GM19467 (cell line): ENCODE results near the gene ASTN1.
"Not testable (repeated sequence)": the region's sequence is repeated elsewhere in the genome, so short reads cannot be mapped to it uniquely, and the experiment has no call there.

Experiments
- ATAC-seq: cut with Tn5 transposase; IDR thresholded peaks from one replicate; pipeline ENCODE4 v1.9.1; 2021; ENCODE audit warnings: mild to moderate bottlenecking, moderate library complexity; ENCODE audit not compliant: unreplicated experiment

The ASTN1 gene

DNA sequence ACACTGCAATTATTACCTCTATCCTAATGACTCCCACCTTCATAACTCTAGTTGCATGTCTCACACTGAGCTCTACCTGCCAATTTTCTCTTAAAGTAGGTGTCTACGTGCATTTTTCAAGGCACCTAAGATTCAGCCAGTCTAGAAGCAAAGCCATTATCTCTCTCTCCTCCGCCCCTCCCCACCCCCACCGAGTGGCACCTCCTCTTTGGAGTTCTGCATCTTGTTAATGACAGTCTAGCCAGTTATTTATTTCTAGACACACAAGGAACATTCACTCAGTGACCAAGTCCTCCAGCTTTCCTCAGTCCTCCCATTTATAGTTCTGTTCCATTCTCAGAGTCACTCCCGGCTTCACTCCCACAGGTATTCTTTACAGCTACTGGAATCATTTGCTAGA, 47.6 kb downstream of the ASTN1 start:
- ATAC-seq = no peak

DNA sequence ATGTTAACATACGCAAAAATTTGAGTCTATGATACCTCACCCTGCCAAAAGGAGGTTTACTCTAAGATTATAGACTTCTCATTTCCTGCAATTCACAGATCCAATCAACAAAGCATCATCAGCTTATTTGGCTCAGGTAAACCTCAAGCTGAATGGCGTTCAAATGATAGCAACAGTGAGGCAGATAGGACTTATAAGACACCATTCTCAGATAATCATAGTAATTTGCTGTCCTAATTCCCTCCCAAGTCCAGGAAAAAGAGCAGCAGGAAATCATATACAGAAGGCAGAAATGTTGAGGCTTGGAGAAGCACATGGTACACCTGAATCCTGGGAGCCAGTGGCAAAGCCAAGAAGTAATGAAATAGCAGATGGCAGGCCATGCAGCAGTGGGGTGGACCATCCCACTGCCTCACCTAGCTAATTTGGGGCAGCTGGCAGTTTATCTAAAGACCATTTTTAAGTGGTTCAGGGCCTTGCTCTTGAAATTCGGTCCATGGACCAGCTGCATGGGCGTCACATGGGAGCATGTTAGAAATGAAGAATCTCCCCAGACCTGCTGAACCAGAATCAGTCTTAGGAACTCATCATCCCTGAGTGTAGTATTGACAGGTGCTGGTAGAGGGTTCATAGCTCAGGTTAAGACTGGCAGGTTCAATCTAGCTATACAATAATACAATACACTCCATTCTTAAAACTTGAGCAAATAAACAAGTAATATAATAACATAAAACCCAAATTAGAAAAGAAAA, 57.7 kb downstream of the ASTN1 start:
- ATAC-seq = no peak

DNA sequence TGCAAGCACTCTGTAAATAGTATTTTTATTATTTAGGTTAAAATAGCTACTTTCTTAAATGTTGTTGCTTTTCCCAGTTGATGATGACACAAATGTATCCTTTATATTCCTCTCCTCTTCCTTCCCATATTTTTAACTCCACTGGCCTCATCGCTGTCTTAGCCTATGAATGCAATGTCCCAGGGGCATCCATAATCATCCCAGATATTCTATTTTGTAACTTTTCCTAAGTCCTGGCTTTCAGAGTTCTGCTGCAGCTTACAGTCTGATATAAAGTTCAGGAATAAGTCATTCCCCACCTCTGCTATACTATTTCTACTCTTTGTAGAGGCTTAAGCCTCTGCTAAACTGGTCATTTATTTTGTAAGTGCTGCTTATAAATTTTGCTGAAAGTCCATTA, 58.3 kb downstream of the ASTN1 start:
- no peak for ATAC-seq

DNA sequence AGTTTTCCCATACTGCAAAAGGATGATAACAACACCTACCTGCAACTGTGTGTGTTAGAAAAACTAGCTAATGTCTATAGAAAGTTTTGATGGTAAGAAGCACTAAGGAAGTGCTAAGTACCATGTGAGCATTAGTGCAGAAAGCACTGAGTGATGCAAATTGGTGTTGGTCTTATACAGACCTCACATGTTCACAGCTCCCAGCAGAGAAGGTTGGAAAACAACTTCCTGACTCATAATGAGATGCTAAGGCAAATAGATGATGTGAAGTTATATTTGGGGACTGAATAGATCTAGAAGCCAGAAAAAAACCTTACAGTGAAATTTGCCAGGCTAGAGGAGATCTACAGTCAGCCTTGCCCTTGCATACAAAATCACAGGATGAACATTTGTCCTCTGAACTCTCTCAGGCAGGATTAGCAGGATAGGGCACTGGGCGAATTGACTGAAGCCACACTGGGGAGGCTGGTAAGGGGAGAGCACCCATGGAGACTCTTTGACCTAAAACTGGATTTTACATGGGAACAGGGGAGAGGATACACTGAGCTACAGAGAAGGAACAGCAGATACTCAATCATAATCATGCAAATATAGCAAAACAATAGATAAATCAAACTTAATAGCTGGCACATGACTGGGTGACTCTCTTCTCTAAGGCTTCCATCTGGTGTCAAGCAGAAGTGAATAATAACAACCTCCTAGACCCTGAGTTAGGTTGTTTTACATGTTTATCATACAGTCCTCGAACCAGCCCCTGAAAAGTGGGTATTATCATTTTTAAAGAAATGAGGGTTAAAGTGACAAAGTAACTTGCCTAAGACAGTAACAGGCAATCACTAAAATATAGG, 61.3 kb downstream of the ASTN1 start:
- ATAC-seq = no peak

DNA sequence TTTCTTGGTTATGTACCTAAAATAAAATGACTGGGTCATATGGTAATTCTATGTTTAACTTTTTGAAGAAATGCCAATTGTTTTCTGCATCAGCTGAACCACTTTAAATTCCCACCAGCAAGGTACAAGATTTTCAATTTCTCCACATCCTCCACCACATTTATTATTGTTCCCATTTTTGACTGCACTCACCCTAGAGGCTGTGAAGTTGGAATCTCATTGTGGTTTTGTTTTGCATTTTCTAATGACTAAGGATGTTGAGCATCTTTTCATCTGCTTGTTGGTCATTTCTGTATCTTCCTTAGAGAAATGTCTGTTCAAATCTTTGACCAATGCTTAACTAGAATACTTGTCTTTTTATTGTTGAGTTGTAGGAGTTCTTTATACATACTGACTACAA, 72.5 kb downstream of the ASTN1 start:
- no peak for ATAC-seq

DNA sequence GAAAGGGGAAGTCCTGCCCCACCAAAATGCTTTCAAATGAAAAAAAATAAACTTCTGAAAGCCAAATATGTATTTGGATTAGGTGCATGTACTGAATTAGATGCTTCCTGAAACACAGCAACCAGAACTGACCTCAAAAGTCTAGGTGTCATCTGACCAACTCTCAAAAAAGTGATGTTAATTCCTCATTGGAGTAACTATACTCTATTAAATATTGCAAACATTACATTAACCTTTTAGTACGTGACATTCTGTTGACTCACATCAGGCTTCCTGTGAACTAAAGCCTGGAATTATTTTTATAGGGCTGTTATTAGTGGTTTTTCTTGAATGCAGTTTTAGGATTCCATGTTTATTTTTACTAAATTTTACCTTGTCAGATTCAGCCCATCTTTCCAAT, 73.5 kb downstream of the ASTN1 start:
- no peak for ATAC-seq

DNA sequence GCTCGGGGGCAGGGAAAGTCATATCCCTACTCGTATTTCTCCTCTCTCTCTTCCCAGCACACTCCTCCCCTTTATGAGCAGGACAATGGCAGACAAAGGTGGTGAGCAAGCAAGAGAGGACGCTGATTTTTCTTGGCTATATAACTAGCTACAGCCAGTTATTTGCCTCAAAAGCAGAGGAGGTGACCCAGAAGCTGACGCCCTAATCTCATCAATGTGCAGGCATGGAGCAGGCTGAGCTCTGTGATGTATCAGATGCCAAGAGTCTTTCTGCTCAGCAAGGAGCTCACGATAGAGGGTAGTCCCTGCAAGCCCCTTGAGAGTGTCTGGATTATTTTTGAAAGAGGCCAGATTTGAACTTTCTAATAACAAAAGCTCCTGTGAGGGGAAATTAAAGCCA, 75.5 kb downstream of the ASTN1 start:
- no peak for ATAC-seq

DNA sequence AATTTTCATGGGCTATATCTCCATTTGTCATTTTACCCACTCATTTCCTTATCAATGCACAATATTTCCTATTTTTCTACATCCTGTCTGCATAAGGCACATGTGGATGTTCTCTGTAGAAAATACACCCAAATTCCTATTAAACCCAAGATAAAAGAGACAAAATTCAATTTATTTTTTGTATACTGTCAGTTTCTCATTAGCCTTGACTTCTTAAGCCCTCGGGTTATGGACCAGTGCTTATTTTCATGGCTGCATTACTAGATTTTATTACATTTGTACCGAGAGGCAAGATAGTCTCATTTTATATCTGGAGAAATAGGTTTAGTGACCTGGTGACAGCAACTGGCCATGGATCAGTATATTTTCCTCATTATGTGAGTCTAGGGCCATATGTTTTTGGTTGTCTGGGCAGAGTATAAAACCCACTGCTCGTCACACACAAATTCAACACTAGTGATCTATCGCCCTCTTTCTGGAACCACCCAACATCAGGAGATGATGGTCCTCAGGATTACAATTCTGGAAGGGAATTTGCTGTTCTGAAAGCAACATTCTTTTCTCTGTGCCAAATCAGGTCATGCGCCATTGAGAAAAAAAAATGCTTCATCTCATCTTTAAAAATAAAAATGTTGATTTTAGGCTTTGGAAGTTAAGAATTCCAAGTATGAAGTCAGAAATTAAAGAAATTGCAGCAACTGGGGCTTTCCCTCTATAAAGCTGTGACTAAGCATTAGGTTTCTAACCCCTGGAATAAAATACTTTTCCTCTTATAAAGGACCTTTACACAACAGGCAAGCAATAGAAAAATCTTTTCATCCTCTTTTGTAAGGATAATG, 81.4 kb downstream of the ASTN1 start:
- no peak for ATAC-seq

DNA sequence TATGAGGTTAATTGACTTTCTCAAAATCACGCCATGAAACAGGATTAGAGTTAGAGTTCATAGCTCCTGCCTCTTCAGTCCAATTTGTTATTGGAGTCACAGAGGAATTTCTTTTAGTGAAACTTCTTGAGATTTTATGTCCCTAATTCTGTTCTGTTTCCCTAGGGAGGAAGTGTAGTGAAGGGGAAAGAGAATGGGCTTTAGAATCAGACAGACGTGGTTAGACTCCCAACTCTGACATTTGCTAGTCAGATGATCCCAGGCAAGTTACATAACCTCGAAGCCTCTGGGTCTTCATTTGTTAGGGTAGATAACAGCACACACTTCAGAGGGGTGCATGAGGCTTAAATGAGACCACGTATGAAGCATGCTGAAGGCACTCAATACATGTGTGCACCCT, 83.9 kb downstream of the ASTN1 start:
- no peak for ATAC-seq

DNA sequence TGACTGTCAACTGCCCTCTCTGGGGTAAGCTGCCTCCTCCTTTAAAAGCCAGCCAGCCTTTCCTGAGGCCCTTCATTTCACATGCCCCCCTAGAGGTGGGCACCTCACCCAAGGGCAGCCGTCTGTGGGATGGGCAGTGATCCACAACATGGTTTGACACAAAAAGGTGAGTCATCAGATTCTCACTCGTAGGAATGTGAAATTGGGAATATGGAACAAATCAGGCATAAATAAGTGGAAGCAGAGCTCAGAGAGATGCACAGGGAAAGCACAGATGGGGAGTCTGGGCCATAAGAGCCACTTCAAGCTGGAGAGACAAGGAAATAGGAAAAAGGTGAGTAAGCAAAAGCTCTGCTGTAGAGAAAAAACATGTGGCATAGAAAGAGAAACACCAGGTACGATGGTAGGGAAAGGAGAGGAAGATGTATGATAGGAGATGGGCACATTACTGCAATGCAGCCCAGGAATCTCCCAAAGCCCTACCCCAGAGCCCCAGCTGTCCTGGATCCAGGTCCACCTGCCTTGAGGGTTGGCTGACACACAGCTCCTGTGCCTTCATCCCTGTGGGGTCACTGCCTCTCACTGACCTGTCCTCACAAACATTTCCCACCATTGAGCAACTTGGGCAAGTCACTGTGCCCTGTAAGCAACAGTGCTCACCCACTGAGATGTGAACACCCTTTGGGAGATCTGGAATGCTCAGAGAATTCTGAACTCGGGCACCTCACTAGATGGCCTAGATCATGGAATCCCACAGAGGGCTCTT, 86.6 kb downstream of the ASTN1 start:
- ATAC-seq = no peak

DNA sequence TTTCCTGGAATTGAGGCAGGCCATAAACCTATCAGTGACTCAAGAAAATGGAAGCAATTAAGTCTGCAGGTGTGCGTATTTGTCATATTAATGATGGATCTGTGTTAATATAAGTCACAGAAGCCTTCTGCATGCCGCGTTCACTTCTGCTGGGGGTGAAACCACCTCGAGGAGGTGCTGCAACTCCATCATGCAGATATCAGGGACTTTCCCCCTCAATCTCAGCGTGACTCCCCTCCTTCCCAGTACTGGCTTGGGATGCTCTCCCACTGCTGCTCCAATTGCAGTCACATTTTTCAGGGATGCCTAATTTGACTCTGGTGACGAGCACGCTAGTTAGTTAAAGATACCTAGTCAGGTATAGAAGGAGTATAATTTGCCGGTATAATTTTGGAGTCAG, 87.5 kb downstream of the ASTN1 start:
- ATAC-seq = no peak

DNA sequence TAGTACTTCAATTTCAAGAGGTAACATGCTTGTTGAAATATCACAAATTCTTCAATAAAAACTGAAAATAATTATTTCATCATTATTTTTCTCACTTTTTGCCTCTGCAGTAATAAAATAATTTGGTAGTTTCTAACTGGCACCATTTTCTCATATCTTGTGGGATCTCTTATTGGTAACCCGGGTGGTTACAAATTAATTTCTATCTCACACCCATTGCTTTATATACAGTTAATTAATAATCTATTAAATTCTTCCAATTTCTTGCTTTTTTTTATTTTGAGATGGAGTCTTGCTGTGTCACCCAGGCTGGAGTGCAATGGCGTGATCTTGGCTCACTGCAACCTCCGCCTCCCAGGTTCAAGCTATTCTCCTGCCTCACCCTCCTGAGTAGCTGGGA, 89.7 kb downstream of the ASTN1 start:
- not testable (repeated sequence) for ATAC-seq

DNA sequence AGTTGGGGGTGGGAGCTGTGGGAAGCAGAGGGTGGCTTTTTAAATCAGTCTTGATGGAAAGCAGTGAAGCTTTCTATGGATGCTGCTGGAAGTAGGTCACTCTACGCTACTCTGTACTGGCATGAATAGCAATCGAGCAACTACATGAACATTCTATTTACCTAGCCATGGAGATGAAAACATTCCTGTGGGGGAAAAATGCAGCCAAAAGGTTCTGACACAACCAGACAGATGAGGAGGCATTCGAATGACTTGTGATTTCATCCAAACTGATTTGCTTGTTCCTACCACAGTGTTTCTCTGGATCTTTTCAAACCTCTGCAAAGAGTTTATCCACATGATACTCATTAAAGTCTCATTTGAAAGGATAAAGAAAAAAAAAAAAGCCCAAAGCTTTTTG, 95.0 kb downstream of the ASTN1 start:
- no peak for ATAC-seq

DNA sequence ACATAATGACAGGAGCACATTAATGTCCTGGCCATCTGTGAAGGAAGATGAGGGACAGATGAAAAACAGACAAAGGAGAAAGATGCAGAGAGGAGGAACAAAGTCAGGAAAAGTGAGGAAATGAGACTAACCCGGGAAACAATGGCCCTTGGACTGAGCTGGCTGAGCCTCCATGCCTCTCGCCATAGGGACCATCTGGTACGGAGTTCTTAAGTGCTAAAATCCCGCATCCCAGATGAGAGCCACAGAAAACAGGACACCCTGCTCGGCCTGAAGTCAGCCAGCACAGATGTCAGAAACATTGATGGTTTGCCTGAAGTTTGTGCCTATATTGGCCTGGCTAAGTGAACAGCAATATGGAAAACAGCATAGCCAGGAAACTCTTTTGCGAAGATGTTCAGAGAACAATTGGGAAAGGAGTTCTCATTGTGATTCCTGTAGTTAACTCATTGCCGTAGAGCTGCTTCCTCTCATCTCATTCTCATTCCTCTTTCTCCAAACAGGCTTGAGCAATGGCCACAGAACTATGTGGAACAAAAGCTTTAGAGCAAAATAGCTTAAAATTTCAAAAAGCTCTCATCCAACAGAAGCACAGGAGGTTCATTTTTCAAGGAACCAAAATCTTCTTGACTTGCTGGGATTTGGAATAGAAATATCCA, 96.6 kb downstream of the ASTN1 start:
- no peak for ATAC-seq

DNA sequence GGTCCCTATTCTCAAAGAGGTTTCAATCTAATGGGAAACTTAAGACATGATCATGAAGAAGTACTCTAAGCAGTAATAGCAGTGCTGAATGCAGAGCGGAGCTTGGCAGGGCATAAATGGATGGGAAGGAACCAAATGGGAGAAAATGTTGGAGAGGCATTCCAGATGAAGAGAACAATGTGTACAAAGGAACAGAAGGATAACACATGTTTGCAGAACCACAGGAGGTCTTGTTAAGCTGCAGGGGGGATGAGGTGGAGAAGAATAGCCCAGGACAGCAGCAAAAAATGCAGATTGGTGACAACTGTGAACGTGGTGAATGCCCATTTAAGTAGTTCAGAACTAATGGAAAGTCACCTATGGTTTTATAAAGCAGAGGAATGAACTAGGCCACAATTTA, 99.1 kb downstream of the ASTN1 start:
- ATAC-seq = no peak

DNA sequence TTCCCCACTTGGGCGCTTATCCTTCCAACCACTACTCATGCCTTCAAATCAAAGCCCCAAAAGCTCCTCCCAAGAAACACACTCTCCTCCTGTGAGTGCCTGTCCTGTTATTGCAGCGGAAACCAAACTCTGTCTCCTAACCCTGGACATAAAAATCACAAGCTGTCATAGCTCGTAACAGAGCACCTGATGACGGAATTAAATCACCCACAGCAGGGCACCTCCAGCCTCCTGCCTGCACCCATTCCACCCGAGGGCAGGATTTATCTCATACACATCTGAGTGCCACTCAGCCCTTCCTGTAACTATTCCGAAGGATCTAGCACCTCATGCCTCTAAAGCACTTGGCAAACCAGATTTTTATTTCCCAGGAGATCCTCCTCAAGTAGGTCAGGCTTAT, 100.9 kb downstream of the ASTN1 start:
- ATAC-seq = no peak

DNA sequence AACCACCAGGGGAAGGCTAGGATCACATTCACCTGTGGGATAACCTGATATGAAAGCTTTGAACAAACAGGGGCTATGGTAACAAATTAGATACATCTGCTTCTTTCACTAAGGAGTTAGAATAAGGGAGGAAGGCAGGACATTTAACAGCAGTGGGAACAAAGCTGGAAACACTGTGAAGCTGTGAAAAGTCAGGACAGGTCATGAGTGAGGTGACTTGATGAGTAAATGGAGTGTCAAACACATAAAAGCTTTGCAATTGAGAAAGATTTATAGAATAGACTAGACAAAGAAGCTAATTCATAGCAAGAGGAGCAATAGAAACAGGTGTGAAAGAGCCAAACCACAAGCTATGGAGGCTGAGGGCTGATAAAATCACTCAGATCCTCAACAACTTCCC, 110.0 kb downstream of the ASTN1 start:
- ATAC-seq = no peak

DNA sequence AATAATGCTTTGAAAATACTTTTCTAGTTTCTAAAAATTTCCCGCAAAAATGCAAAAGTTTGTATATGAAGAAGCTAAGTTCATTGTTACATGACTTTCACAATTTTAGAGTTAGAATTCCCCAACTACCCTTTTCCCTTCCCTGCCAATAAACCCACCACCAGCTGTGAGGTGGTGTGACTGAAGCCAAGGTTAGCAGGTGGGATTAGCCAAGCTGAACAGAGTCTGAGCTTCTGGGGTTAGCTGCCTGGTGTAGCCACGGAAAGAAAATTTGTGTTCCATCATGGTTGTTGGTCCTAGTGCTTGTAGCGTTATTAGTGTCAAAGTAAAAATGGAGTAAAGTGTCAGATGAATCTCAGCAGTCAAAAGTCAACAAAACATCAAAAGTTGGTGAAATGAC, 110.9 kb downstream of the ASTN1 start:
- no peak for ATAC-seq

DNA sequence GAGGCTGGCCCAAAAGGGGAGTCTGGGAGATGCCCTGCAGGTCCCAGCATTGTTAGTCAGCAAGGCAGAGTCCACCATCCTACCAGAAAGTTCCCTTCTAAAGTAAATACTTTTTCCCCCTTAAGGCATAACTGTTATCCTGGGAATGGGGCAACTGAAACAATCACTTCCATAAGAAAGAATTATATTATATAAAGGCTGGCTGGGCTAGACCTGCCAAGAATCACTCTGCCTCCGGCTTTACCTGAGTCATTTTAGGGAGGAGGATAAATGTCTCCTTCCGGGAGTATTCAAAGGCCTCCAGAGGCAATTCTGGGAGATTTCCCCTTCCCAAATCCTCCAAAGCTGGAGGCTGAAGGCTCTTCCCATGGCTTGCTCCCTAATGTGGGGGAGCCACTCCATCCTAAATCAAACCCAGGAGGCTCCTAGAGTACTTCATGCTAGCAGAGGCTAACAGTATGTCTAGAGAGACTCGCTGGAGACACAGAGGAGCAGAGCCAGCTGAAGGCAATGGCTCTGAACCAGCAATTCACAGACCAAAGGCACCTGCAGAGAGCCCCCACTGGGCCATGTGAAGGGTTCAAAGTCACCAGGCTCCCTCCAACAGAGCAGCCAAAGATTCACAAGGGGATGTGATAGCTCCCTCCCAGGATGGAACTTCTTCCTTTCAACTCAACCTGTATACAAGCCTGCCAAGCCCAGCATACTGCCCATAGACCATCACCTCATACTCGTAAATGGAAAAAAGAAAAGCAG, 116.0 kb downstream of the ASTN1 start:
- ATAC-seq = no peak

DNA sequence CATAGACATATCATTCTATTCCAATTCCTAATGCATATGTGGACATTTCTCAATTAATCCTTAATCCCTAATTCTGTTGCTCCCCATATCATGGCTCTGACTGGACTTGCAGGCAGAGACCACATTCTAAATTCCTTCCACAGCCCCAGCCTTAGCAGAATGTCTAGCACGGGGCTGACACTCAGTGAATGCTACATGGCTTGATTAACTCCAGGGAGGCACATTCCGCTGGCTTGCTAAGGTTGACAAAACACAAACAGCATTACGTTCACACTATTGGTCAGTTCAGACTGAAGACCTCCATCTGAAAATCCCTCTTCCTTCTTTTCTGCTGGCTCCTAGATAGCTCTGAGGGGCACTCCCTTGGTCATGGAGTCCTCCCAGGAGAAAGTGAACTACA, 119.4 kb downstream of the ASTN1 start:
- ATAC-seq = no peak
